ENCODE measurements around the gene ADCY3. TPM values are rescaled to one million over a fixed set of nuclear protein-coding genes. Genes with fewer than 3 reads are reported as not detected.
A peak's percentile ranks its signal among the peaks of the same experiment; 100 is the strongest.

The ADCY3 gene
- total and polyA plus RNA-seq, 7 experiments from 2014 or later = 2.0 to 44.7 (median 5.1) TPM

GRCh38 chr2:24819442-24820174 lies 100.4 kb downstream of the ADCY3 start:
- DNase-seq = no peak
- H3K4me3 Mint-ChIP-seq = no peak overlapping the region
- H3K27ac ChIP-seq (ENCODE audit: low read depth, low read length) = no peak overlapping the region
- peaks cover 8 to 42% (median 12%) of the 10 kb centered on the region in 5 donors for H3K36me3 Mint-ChIP-seq
- ChIA-PET POLR2A (no interaction called here), CTCF (interaction anchor here (1.0 to 2.0 kb wide), 2 partner anchors 8 to 10 kb away, joined by 4 read pairs; no protein-coding TSS in a partner anchor)
- peaks cover 0 to 4% (median 0%) of the 10 kb centered on the region in 7 donors for H3K4me1 Mint-ChIP-seq
- no peaks in the 10 kb centered on the region for H3K27me3 Mint-ChIP-seq
- no peaks in the 10 kb centered on the region for H3K4me1 ChIP-seq (ENCODE audit: control insufficient read depth in 2 of 2, insufficient read depth in 2 of 2, low read length in 2 of 2)
- H3K27me3 ChIP-seq (ENCODE audit: control insufficient read depth in 2 of 2, insufficient read depth in 2 of 2, low read length in 2 of 2) = no peaks in the 10 kb centered on the region
- ATAC-seq = no peak
- peaks cover 0 to 48% (median 4%) of the 10 kb centered on the region in 3 experiments for H3K36me3 ChIP-seq (ENCODE audit: control insufficient read depth in 2 of 3, insufficient read depth in 3 of 3, low read length in 3 of 3)
- H3K9me3 Mint-ChIP-seq = no peaks in the 10 kb centered on the region
- no peaks in the 10 kb centered on the region for H3K9me3 ChIP-seq (ENCODE audit: control insufficient read depth in 2 of 3, low read length in 3 of 3)
- H3K27ac Mint-ChIP-seq = peak overlapping the region in 1 of 9 donors; percentile 25
- H3K4me3 ChIP-seq (ENCODE audit: low read length) = no peak overlapping the region
- intact Hi-C loops (cut with micrococcal nuclease) = no loop called here

- ChIA-PET CTCF (interaction anchor here (0.5 to 2.0 kb wide), 4 partner anchors 9 to 410 kb away, joined by 3 to 4 read pairs (median 4); no protein-coding TSS in a partner anchor), POLR2A (no interaction called here)
- Mint-ChIP-seq H3K4me1 (peaks cover 0 to 9% (median 0%) of the 10 kb centered on the region in 7 donors), H3K4me3 (no peak overlapping the region), H3K27ac (peak overlapping the region in 3 of 9 donors; percentile 47 to 72 (median 60)), H3K36me3 (peaks cover 12 to 45% (median 17%) of the 10 kb centered on the region in 5 donors), H3K9me3 (no peaks in the 10 kb centered on the region), H3K27me3 (no peaks in the 10 kb centered on the region)
- Histone ChIP-seq H3K4me3 (ENCODE audit: low read length) (no peak overlapping the region), H3K27ac (ENCODE audit: low read depth, low read length) (no peak overlapping the region), H3K27me3 (ENCODE audit: control insufficient read depth in 2 of 2, insufficient read depth in 2 of 2, low read length in 2 of 2) (no peaks in the 10 kb centered on the region), H3K4me1 (ENCODE audit: control insufficient read depth in 2 of 2, insufficient read depth in 2 of 2, low read length in 2 of 2) (no peaks in the 10 kb centered on the region), H3K36me3 (ENCODE audit: control insufficient read depth in 2 of 3, insufficient read depth in 3 of 3, low read length in 3 of 3) (peaks cover 0 to 48% (median 4%) of the 10 kb centered on the region in 3 experiments), H3K9me3 (ENCODE audit: control insufficient read depth in 2 of 3, low read length in 3 of 3) (no peaks in the 10 kb centered on the region)
- intact Hi-C loops (cut with micrococcal nuclease) = no loop called here
- peak; percentile 40 for ATAC-seq
- no peak for DNase-seq
Measured at GRCh38 chr2:24818721-24819167, 101.3 kb downstream of the ADCY3 start.

GRCh38 chr2:24816884-24817283 lies 103.2 kb downstream of the ADCY3 start:
- DNase-seq (no peak), ATAC-seq (no peak)
- Mint-ChIP-seq H3K36me3 (peaks cover 12 to 42% (median 21%) of the 10 kb centered on the region in 5 donors), H3K4me1 (peaks cover 0 to 9% (median 0%) of the 10 kb centered on the region in 7 donors), H3K9me3 (no peaks in the 10 kb centered on the region), H3K4me3 (no peak overlapping the region), H3K27me3 (no peaks in the 10 kb centered on the region), H3K27ac (no peak overlapping the region)
- Histone ChIP-seq H3K36me3 (ENCODE audit: control insufficient read depth in 2 of 3, insufficient read depth in 3 of 3, low read length in 3 of 3) (peaks cover 0 to 36% (median 4%) of the 10 kb centered on the region in 3 experiments), H3K4me1 (ENCODE audit: control insufficient read depth in 2 of 2, insufficient read depth in 2 of 2, low read length in 2 of 2) (no peaks in the 10 kb centered on the region), H3K4me3 (ENCODE audit: low read length) (no peak overlapping the region), H3K27ac (ENCODE audit: low read depth, low read length) (no peak overlapping the region), H3K9me3 (ENCODE audit: control insufficient read depth in 2 of 3, low read length in 3 of 3) (no peaks in the 10 kb centered on the region), H3K27me3 (ENCODE audit: control insufficient read depth in 2 of 2, insufficient read depth in 2 of 2, low read length in 2 of 2) (no peaks in the 10 kb centered on the region)
- intact Hi-C loops (cut with micrococcal nuclease) = no loop called here
- POLR2A ChIA-PET = no interaction called here
- CTCF ChIA-PET = no interaction called here

GRCh38 chr2:24816404-24816803 lies 103.6 kb downstream of the ADCY3 start:
- no peak overlapping the region for H3K27ac ChIP-seq (ENCODE audit: low read depth, low read length)
- no peaks in the 10 kb centered on the region for H3K9me3 ChIP-seq (ENCODE audit: control insufficient read depth in 2 of 3, low read length in 3 of 3)
- no peak overlapping the region for H3K4me3 ChIP-seq (ENCODE audit: low read length)
- H3K4me3 Mint-ChIP-seq = no peak overlapping the region
- peaks cover 12 to 42% (median 21%) of the 10 kb centered on the region in 5 donors for H3K36me3 Mint-ChIP-seq
- no peaks in the 10 kb centered on the region for H3K27me3 ChIP-seq (ENCODE audit: control insufficient read depth in 2 of 2, insufficient read depth in 2 of 2, low read length in 2 of 2)
- H3K27ac Mint-ChIP-seq = no peak overlapping the region
- H3K4me1 ChIP-seq (ENCODE audit: control insufficient read depth in 2 of 2, insufficient read depth in 2 of 2, low read length in 2 of 2) = no peaks in the 10 kb centered on the region
- CTCF ChIA-PET = no interaction called here
- peaks cover 0 to 9% (median 0%) of the 10 kb centered on the region in 7 donors for H3K4me1 Mint-ChIP-seq
- peaks cover 0 to 31% (median 4%) of the 10 kb centered on the region in 3 experiments for H3K36me3 ChIP-seq (ENCODE audit: control insufficient read depth in 2 of 3, insufficient read depth in 3 of 3, low read length in 3 of 3)
- intact Hi-C loops (cut with micrococcal nuclease) = no loop called here
- no peak for DNase-seq
- no peak for ATAC-seq
- no peaks in the 10 kb centered on the region for H3K27me3 Mint-ChIP-seq
- POLR2A ChIA-PET = no interaction called here
- H3K9me3 Mint-ChIP-seq = no peaks in the 10 kb centered on the region

- no peaks in the 10 kb centered on the region for H3K27me3 Mint-ChIP-seq
- no peak overlapping the region for H3K4me3 ChIP-seq (ENCODE audit: low read length)
- ChIA-PET POLR2A (interaction anchor here (0.7 kb wide), 1 partner anchor 85 kb away, joined by 3 read pairs; no protein-coding TSS in a partner anchor), CTCF (interaction anchor here (0.7 kb wide), 1 partner anchor 10 kb away, joined by 4 read pairs; no protein-coding TSS in a partner anchor)
- H3K27ac ChIP-seq (ENCODE audit: low read depth, low read length) = no peak overlapping the region
- DNase-seq (no peak), ATAC-seq (no peak)
- H3K36me3 ChIP-seq (ENCODE audit: control insufficient read depth in 2 of 3, insufficient read depth in 3 of 3, low read length in 3 of 3) = peaks cover 0 to 20% (median 4%) of the 10 kb centered on the region in 3 experiments
- H3K4me3 Mint-ChIP-seq = no peak overlapping the region
- intact Hi-C loops (cut with micrococcal nuclease) = no loop called here
- H3K4me1 Mint-ChIP-seq = peaks cover 0 to 9% (median 0%) of the 10 kb centered on the region in 7 donors
- H3K9me3 ChIP-seq (ENCODE audit: control insufficient read depth in 2 of 3, low read length in 3 of 3) = no peaks in the 10 kb centered on the region
- H3K4me1 ChIP-seq (ENCODE audit: control insufficient read depth in 2 of 2, insufficient read depth in 2 of 2, low read length in 2 of 2) = no peaks in the 10 kb centered on the region
- no peak overlapping the region for H3K27ac Mint-ChIP-seq
- peaks cover 9 to 32% (median 21%) of the 10 kb centered on the region in 5 donors for H3K36me3 Mint-ChIP-seq
- H3K27me3 ChIP-seq (ENCODE audit: control insufficient read depth in 2 of 2, insufficient read depth in 2 of 2, low read length in 2 of 2) = no peaks in the 10 kb centered on the region
- no peaks in the 10 kb centered on the region for H3K9me3 Mint-ChIP-seq
Measured at GRCh38 chr2:24815171-24815570, 104.9 kb downstream of the ADCY3 start.

GRCh38 chr2:24814516-24814915 lies 105.5 kb downstream of the ADCY3 start:
- ATAC-seq (no peak), DNase-seq (no peak)
- Mint-ChIP-seq H3K27me3 (no peaks in the 10 kb centered on the region), H3K4me3 (no peak overlapping the region), H3K9me3 (no peaks in the 10 kb centered on the region), H3K27ac (no peak overlapping the region), H3K4me1 (peaks cover 0 to 11% (median 2%) of the 10 kb centered on the region in 7 donors), H3K36me3 (peaks cover 9 to 29% (median 21%) of the 10 kb centered on the region in 5 donors)
- POLR2A ChIA-PET = interaction anchor here (0.6 to 0.7 kb wide), 2 partner anchors 84 to 1581 kb away, joined by 3 read pairs; no protein-coding TSS in a partner anchor
- Histone ChIP-seq H3K36me3 (ENCODE audit: control insufficient read depth in 2 of 3, insufficient read depth in 3 of 3, low read length in 3 of 3) (peaks cover 0 to 13% (median 4%) of the 10 kb centered on the region in 3 experiments), H3K27ac (ENCODE audit: low read depth, low read length) (no peak overlapping the region), H3K9me3 (ENCODE audit: control insufficient read depth in 2 of 3, low read length in 3 of 3) (no peaks in the 10 kb centered on the region), H3K4me1 (ENCODE audit: control insufficient read depth in 2 of 2, insufficient read depth in 2 of 2, low read length in 2 of 2) (no peaks in the 10 kb centered on the region), H3K27me3 (ENCODE audit: control insufficient read depth in 2 of 2, insufficient read depth in 2 of 2, low read length in 2 of 2) (no peaks in the 10 kb centered on the region), H3K4me3 (ENCODE audit: low read length) (no peak overlapping the region)
- CTCF ChIA-PET = no interaction called here
- intact Hi-C loops (cut with micrococcal nuclease) = no loop called here
